ENCODE measurements around the gene KL.

- no peak for TF ChIP-seq CTCF (IDR thresholded peaks at IDR 0.05)
- TF ChIP-seq CHD2 (IDR thresholded peaks at IDR 0.05; ENCODE audit: low read length, partially characterized antibody) = no peak
- no peak for TF ChIP-seq POLR2A (IDR thresholded peaks at IDR 0.05; ENCODE audit: low read length)
- no peak for TF ChIP-seq RNF2 (IDR thresholded peaks at IDR 0.05; ENCODE audit: borderline replicate concordance, low read depth)
- no peak for TF ChIP-seq CBX2 (IDR thresholded peaks at IDR 0.05; ENCODE audit: borderline replicate concordance, low read depth)
Measured at GRCh38 chr13:32993145-32993544, 23.1 kb upstream of the KL start.

Data from A549 (cell line).